GM18951 (cell line): ENCODE results near the gene VAPB.

Experiments used
- POLR2A ChIP-seq: IDR thresholded peaks from 4 replicates; pipeline ENCODE4 v1.6.1; 2011; ENCODE audit warnings: mild to moderate bottlenecking; ENCODE audit not compliant: insufficient read length, insufficient read depth; ENCODE audit errors: extremely low read depth
- in situ Hi-C: fragments of 300-500 bp; cut with MboI; formaldehyde crosslinking; loops from one replicate; pipeline ENCODE4 v1.12.0; 2022; ENCODE audit warnings: low sequenced_read_pairs, mixed read lengths, inconsistent platforms; ENCODE audit not compliant: unreplicated experiment

The VAPB gene

GRCh38 chr20:58483051-58483450, 94.0 kb downstream of the VAPB start:
- no peak for TF ChIP-seq POLR2A
- in situ Hi-C loops = no loop called here

GRCh38 chr20:58483470-58483869, 94.4 kb downstream of the VAPB start:
- no peak for TF ChIP-seq POLR2A
- in situ Hi-C loops = no loop called here

DNA sequence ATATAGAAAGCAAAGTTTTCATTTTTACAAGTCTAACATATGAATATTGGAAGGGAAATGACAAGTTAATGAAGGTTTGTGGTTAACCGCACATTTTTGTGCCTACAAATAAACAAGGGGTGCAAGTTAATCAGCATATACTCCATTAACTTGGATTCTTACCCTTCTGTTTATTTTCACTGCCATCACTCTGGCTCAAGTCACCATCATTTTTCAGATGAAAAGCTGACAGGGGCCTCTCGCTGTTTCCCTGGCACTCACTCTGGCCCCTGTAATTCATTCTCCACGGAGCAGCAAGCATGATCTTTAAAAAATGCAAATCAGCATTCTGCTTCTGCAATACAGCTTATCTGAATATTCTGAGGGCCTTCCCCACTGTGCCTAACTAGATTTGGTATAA, 96.4 kb downstream of the VAPB start:
- TF ChIP-seq POLR2A = no peak
- in situ Hi-C loops = no loop called here

- no peak for TF ChIP-seq POLR2A
- in situ Hi-C loops = no loop called here
Observed at GRCh38 chr20:58486207-58486606, 97.2 kb downstream of the VAPB start.

DNA sequence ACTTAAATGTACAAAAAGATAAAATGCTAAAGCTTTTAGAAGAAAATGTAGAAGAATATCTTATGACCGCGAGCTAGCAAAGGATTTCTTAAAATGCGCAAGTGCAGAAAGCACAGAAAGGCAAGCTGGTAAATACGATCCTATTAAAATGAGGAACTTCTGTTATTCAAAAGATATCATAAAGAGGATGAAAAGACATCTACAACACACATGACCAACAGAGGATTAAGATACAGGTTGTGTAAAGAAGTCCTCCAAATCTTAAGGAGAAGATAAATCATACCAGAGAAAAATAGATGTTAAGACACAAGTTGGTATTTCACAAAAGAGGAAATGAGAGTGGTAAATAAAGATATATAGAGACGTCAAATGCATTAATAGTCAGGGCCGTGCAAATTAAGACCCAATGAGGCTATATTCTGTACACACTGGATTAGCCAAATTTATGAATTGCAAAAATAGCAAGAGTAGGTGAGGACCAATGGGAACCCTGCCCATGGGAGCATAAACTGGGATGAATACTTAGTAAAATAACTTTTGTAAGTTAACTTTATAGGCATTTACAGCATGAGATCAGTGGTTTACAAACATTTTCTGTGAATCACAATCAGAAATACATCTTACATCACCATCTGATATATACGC, 103.2 kb downstream of the VAPB start:
- in situ Hi-C loops = no loop called here
- TF ChIP-seq POLR2A = no peak

- in situ Hi-C loops = no loop called here
- TF ChIP-seq POLR2A = no peak
Observed at GRCh38 chr20:58492795-58493524, 103.9 kb downstream of the VAPB start.

- in situ Hi-C loops = no loop called here
Observed at GRCh38 chr20:58494923-58495622, 106.0 kb downstream of the VAPB start.

GRCh38 chr20:58495623-58496428, 106.8 kb downstream of the VAPB start:
- in situ Hi-C loops = no loop called here

More at GRCh38 chr20:58494923-58495622, 106.0 kb downstream of the VAPB start:
- TF ChIP-seq POLR2A = no peak

GRCh38 chr20:58496429-58496769, 107.4 kb downstream of the VAPB start:
- in situ Hi-C loops = no loop called here
- no peak for TF ChIP-seq POLR2A

More at GRCh38 chr20:58495623-58496428, 106.8 kb downstream of the VAPB start:
- no peak for TF ChIP-seq POLR2A

- TF ChIP-seq POLR2A = no peak
Observed at GRCh38 chr20:58497076-58497641, 108.1 kb downstream of the VAPB start.

GRCh38 chr20:58497724-58498469, 108.9 kb downstream of the VAPB start:
- TF ChIP-seq POLR2A = no peak
- in situ Hi-C loops = no loop called here

More at GRCh38 chr20:58497076-58497641, 108.1 kb downstream of the VAPB start:
- in situ Hi-C loops = no loop called here

DNA sequence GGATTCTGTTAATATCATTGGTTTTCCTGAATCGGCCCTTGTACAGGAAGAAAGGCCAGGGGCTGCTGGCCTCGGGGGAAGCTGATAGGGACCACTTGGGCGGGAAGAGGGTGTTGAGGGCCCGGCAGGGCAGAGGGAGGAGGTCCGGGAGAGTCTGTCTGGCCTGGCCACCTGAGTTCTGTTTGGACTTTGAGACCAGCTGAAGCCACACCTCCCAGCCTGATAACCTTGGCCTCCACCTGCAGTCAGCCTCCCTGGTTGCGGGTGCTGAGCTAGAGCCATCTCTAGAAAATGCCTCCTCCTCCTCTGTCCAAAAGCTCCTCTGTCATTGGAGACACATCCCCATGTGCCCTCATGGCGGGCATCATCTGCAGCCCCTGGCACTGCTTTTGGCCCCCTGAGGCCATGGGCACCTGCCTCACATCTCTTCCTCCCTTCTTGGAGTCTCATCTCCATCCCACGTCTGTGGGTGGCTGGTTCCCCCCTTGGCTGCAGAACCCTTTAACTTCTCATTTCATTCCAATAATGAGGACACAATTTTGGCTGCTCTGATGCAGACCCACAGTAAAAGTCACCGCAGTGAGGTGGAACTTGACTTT, 109.5 kb downstream of the VAPB start:
- in situ Hi-C loops = no loop called here
- TF ChIP-seq POLR2A = no peak
